ENCODE results near the gene CD1C. TPM values are rescaled to one million over a fixed set of nuclear protein-coding genes. Genes with fewer than 3 reads are reported as not detected.
"Not testable (repeated sequence)": the region's sequence is repeated elsewhere in the genome, so short reads cannot be mapped to it uniquely, and the experiment has no call there.

Gene CD1C
- total RNA-seq (1 to 10 TPM; 1.6 to 5.0 TPM), total RNA-seq (0 reads per million in 2 donors)

DNA sequence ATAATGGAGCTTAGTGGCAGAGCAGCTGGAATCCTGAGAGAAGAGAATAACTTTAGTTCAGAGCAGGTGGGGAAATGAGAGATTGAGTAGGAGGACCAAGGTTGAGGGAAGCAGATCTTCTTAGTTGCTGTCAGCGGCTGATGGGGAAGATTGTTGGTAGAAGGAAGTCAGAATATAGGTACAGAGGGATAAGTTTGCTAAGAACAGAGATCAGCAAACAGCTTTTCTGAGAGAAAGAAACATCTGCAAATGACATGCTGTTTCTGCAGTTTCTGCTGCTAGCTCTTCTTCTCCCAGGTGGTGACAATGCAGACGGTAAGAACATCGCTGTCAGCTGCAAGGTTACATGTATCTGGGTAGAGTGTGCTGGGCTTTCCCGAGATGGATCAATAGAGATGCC, at the start of gene CD1C:
CD1C (plus strand) TSS at position 113 of the 400 bp plus-strand sequence; CDS start at position 255, 142 bp downstream.
- no peak within 1 kb of the TSS for H3K27ac Mint-ChIP-seq
- H3K36me3 Mint-ChIP-seq (ENCODE audit: low read depth) = no peaks in the 10 kb centered on the region
- ATAC-seq = no peak
- H3K4me1 Mint-ChIP-seq = peaks cover 10% of the 10 kb centered on the region
- no peaks in the 10 kb centered on the region for H3K9me3 ChIP-seq (ENCODE audit: control insufficient read depth, low read length, poor library complexity, severe bottlenecking)
- no peak within 1 kb of the TSS for H3K4me3 Mint-ChIP-seq
- H3K27me3 Mint-ChIP-seq = peaks cover 31% of the 10 kb centered on the region
- no peak for DNase-seq

DNA sequence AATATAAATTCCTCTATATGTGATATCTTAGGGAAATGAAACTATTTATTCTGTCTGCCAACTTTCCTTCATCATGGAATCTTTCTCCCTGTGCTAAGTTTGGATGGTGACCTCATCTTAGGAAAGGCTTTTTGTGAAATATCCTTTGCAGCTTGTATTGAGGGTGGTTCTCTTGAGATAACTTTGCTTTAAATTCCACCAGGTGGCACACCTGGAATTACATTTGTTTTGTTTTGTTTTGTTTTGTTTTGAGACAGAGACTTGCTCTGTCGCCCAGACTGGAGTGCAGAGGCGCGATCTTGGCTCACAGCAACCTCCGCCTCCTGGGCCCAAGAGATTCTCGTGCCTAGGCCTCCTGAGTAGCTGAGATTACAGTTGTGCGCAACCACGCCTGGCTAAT, 43.1 kb upstream of the CD1C start:
- no peak overlapping the region for H3K4me3 Mint-ChIP-seq
- no peaks in the 10 kb centered on the region for H3K9me3 ChIP-seq (ENCODE audit: control insufficient read depth, low read length, poor library complexity, severe bottlenecking)
- H3K36me3 Mint-ChIP-seq (ENCODE audit: low read depth) = no peaks in the 10 kb centered on the region
- DNase-seq (no peak), ATAC-seq (no peak)
- H3K27ac Mint-ChIP-seq = no peak overlapping the region
- H3K4me1 Mint-ChIP-seq = peaks cover 28% of the 10 kb centered on the region
- peaks cover 49% of the 10 kb centered on the region for H3K27me3 Mint-ChIP-seq

DNA sequence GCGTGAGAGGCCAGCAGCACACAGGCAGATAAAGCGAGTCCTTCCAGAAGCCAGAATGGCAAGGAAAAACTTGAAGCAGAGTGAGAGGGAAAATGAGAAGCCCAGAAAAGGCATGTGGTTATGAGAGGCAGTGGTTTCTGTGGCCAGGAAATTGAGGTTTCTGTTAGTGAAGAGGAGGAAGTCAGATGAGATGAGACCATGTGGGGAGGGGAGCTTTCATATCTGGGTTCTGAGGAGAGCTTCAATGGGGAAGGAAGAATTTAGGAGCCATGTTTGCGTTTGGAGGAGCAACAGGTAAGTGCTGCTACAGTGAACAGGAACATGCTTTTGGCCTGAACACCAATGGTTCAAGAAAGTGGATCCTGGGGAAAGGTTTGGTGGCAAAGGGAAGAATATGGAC, 41.6 kb upstream of the CD1C start:
- ATAC-seq = peak; percentile 86
- Mint-ChIP-seq H3K27ac (no peak overlapping the region), H3K4me3 (peak overlapping the region; percentile 67), H3K27me3 (peaks cover 49% of the 10 kb centered on the region), H3K4me1 (peaks cover 28% of the 10 kb centered on the region), H3K36me3 (ENCODE audit: low read depth) (no peaks in the 10 kb centered on the region)
- H3K9me3 ChIP-seq (ENCODE audit: control insufficient read depth, low read length, poor library complexity, severe bottlenecking) = no peaks in the 10 kb centered on the region
- DNase-seq = no peak

DNA sequence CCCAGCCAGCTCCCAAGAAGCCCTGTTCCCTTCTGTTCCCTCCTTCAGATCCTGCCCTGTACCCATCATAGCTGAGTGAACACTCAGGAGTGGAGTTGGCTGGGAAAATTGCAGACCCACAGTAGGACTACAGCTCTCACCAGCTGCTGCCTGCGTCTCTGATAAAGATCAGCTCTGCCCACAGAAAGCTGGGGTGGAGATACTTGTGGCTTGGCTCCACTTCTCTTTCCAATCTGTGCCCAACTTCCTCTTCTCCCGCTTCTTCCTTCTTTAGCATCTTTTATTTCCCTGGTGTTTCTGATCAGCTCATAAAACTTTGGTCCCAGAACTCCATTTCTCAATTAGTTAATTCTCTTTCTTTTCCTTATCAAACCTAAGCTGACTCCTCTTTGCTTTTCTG, 41.0 kb upstream of the CD1C start:
- ATAC-seq = no peak
- H3K36me3 Mint-ChIP-seq (ENCODE audit: low read depth) = no peaks in the 10 kb centered on the region
- H3K27me3 Mint-ChIP-seq = peaks cover 42% of the 10 kb centered on the region
- H3K27ac Mint-ChIP-seq = no peak overlapping the region
- peak overlapping the region; percentile 67 for H3K4me3 Mint-ChIP-seq
- peaks cover 28% of the 10 kb centered on the region for H3K4me1 Mint-ChIP-seq
- H3K9me3 ChIP-seq (ENCODE audit: control insufficient read depth, low read length, poor library complexity, severe bottlenecking) = no peaks in the 10 kb centered on the region
- DNase-seq = no peak

DNA sequence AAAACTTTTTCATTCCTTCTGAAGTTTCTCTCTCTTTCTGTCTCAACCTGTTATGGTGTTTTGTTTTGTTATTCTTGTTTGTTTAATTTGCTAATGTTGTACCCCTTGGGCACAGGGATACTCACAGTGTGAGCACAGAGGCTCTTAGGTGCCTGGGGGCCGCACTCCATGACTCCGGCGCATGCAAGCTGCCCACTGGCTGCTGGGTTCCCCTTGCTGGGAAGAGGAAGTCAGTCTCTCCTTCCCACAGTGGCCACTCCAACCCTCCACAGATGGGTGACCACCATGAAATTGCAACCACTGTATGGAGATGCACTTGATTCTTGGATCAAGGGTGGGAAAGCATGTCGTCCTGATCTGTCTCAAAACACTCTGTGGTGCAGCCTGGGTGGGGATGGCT, 40.1 kb upstream of the CD1C start:
- Mint-ChIP-seq H3K27ac (no peak overlapping the region), H3K27me3 (peaks cover 38% of the 10 kb centered on the region), H3K4me3 (no peak overlapping the region), H3K36me3 (ENCODE audit: low read depth) (no peaks in the 10 kb centered on the region), H3K4me1 (peaks cover 26% of the 10 kb centered on the region)
- ATAC-seq (no peak), DNase-seq (no peak)
- no peaks in the 10 kb centered on the region for H3K9me3 ChIP-seq (ENCODE audit: control insufficient read depth, low read length, poor library complexity, severe bottlenecking)

DNA sequence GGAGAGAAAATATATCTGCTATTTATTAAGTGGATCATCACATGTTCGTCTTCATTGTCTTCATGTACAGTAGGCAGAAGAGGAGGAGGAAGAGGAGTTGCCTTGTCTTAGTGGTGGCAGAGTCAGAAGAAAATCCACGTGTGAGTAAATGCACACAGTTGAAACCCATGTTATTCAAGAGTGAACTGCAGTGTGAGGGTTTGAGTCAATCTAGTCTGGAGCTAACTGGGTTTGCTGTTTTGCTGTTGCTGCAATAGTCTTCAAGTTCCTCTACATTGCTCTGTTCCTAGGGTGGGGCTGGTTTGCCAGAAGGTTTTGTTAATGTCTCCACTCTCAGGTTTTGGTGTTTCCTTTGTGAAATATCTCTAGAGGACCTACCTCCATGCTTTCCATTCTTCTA, 38.6 kb upstream of the CD1C start:
- Mint-ChIP-seq H3K27me3 (peaks cover 37% of the 10 kb centered on the region), H3K4me1 (peaks cover 26% of the 10 kb centered on the region), H3K27ac (no peak overlapping the region), H3K36me3 (ENCODE audit: low read depth) (no peaks in the 10 kb centered on the region), H3K4me3 (no peak overlapping the region)
- DNase-seq = no peak
- no peaks in the 10 kb centered on the region for H3K9me3 ChIP-seq (ENCODE audit: control insufficient read depth, low read length, poor library complexity, severe bottlenecking)
- no peak for ATAC-seq

DNA sequence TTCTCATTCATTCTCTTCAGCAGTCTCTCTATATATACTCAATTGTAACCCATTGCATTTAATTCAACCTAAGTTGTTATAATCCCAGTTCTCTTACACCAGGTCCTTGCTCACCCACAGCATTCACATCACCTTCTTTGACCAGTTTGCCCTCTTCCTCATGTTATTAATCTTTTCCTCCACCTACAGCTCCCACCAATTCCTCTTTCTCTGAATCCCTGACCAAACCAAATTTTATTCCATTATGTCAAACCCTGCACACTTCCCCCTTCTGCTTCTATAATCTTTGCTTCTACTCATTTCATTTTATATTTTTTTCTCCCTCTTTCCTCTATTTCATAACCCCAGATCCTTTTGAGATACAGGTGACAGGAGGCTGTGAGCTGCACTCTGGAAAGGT, 34.1 kb upstream of the CD1C start:
- peaks cover 18% of the 10 kb centered on the region for H3K27me3 Mint-ChIP-seq
- ATAC-seq (no peak), DNase-seq (no peak)
- H3K27ac Mint-ChIP-seq = no peak overlapping the region
- no peaks in the 10 kb centered on the region for H3K9me3 ChIP-seq (ENCODE audit: control insufficient read depth, low read length, poor library complexity, severe bottlenecking)
- peaks cover 11% of the 10 kb centered on the region for H3K4me1 Mint-ChIP-seq
- no peak overlapping the region for H3K4me3 Mint-ChIP-seq
- no peaks in the 10 kb centered on the region for H3K36me3 Mint-ChIP-seq (ENCODE audit: low read depth)

DNA sequence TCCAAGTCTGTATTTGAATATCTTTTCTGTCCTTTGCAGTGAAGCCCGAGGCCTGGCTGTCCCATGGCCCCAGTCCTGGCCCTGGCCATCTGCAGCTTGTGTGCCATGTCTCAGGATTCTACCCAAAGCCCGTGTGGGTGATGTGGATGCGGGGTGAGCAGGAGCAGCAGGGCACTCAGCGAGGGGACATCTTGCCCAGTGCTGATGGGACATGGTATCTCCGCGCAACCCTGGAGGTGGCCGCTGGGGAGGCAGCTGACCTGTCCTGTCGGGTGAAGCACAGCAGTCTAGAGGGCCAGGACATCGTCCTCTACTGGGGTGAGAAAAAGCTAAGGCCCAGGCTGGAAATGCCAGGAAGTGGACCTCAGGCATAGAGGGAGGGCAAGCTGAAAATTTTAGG, 33.0 kb upstream of the CD1C start:
- peaks cover 22% of the 10 kb centered on the region for H3K27me3 Mint-ChIP-seq
- H3K4me3 Mint-ChIP-seq; DNase-seq; H3K36me3 Mint-ChIP-seq (ENCODE audit: low read depth); ATAC-seq; H3K4me1 Mint-ChIP-seq; H3K9me3 ChIP-seq (ENCODE audit: control insufficient read depth, low read length, poor library complexity, severe bottlenecking): not testable (repeated sequence)
- peak overlapping the region; percentile 42 for H3K27ac Mint-ChIP-seq

DNA sequence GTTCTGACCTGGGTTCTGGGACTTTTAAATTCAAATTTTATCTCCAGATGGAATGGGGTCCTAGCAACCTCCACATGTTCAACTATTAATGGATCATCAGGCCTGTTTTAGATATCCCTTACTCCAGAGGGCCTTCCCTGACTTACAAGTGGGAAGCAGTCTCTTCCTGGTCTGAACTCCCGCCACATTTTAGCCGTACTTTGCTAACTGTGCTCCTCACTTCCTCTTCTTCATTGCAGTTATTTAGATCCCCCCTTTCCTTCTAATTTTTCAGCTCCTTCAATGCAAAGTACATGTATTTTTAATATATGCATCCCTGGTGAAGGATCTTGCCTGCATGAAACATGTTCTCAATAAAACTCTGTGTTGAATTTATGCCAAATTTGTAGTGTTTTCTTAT, 31.8 kb upstream of the CD1C start:
- no peak overlapping the region for H3K27ac Mint-ChIP-seq
- H3K9me3 ChIP-seq (ENCODE audit: control insufficient read depth, low read length, poor library complexity, severe bottlenecking) = no peaks in the 10 kb centered on the region
- peaks cover 26% of the 10 kb centered on the region for H3K27me3 Mint-ChIP-seq
- DNase-seq = no peak
- H3K4me3 Mint-ChIP-seq = no peak overlapping the region
- peaks cover 7% of the 10 kb centered on the region for H3K4me1 Mint-ChIP-seq
- no peak for ATAC-seq
- peaks cover 2% of the 10 kb centered on the region for H3K36me3 Mint-ChIP-seq (ENCODE audit: low read depth)

DNA sequence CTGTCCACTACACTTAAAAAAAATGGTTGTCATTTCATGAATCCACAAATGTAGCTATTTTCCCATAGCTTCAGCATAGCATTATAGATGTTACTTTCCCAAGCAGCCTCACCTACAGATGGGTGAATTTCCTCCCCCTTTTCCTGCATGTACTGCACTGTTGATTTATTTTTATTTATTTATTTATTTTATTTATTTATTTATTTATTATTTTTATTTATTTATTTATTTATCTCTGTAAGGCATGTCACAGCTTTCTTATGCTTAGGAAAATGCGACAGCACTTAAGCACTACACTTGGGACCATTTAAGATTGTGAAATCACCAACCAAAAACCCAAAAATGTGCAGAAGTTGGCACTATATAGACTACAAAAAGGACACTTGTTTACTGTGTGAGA, 30.6 kb upstream of the CD1C start:
- ATAC-seq (no peak), DNase-seq (no peak)
- Mint-ChIP-seq H3K4me3 (no peak overlapping the region), H3K27me3 (peaks cover 32% of the 10 kb centered on the region), H3K27ac (no peak overlapping the region), H3K4me1 (peaks cover 7% of the 10 kb centered on the region), H3K36me3 (ENCODE audit: low read depth) (peaks cover 2% of the 10 kb centered on the region)
- H3K9me3 ChIP-seq (ENCODE audit: control insufficient read depth, low read length, poor library complexity, severe bottlenecking) = no peaks in the 10 kb centered on the region

DNA sequence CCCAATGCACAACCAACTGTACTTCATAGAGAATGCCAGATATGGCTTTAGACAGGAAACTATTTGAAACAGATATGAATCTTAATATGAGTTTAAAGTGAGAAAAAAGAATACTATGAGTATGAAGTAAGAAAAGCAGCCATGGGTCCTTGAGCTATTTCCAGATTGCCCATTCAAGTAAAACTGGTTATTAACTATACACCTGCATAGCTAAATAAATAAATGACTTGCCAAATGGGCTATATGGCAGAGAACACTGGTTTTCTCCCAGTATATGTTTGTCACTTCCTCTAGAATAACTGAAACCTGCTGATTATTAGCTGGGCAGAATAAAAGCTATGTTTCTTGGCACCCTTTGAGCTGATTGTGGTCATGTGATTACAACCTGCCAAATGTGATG, 17.0 kb upstream of the CD1C start:
- H3K4me3 Mint-ChIP-seq = no peak overlapping the region
- H3K27ac Mint-ChIP-seq = no peak overlapping the region
- H3K4me1 Mint-ChIP-seq = peaks cover 2% of the 10 kb centered on the region
- DNase-seq = no peak
- ATAC-seq = no peak
- H3K27me3 Mint-ChIP-seq = no peaks in the 10 kb centered on the region
- H3K9me3 ChIP-seq (ENCODE audit: control insufficient read depth, low read length, poor library complexity, severe bottlenecking) = no peaks in the 10 kb centered on the region
- H3K36me3 Mint-ChIP-seq (ENCODE audit: low read depth) = no peaks in the 10 kb centered on the region

DNA sequence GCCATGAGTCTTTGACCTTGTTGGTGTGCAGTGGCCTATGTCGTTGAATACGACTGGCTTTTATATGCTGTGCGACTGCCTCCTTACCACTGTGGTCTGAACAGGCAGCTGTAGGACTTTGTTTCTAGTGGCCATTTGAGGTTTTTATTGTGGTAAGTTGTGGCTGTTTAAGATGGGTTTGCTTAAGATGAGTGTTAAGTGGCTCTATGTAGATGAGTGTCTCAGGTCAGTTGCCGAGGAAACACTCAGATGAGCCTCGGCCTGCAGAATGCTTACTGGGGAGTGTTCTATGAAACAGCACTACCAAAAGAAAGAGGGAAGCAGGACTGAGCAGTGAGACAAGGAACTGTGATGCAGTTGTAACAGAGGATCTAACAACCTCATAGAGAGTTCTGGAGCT, 14.9 kb upstream of the CD1C start:
- H3K27me3 Mint-ChIP-seq = no peaks in the 10 kb centered on the region
- DNase-seq = no peak
- no peaks in the 10 kb centered on the region for H3K9me3 ChIP-seq (ENCODE audit: control insufficient read depth, low read length, poor library complexity, severe bottlenecking)
- no peaks in the 10 kb centered on the region for H3K36me3 Mint-ChIP-seq (ENCODE audit: low read depth)
- H3K27ac Mint-ChIP-seq = no peak overlapping the region
- peaks cover 2% of the 10 kb centered on the region for H3K4me1 Mint-ChIP-seq
- H3K4me3 Mint-ChIP-seq = no peak overlapping the region
- ATAC-seq = no peak

DNA sequence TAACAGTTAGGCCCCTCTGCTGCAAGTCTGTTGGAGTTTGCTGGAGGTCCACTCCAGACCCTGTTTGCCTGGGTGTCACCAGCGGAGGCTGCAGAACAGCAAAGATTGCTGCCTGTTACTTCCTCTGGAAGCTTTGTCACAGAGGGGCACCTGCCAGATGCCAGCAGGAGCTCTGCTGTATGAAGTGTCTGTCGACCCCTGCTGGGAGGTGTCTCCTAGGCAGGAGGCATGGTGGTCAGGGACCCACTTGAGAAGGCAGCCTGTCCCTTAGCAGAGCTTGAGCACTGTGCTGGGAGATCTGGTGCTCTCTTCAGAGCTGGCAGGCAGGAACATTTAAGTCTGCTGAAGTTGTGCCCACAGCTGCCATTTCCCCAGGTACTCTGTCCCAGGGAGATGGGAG, 7.3 kb upstream of the CD1C start:
- peaks cover 38% of the 10 kb centered on the region for H3K27me3 Mint-ChIP-seq
- not testable (repeated sequence) for H3K27ac Mint-ChIP-seq; H3K4me3 Mint-ChIP-seq; H3K36me3 Mint-ChIP-seq (ENCODE audit: low read depth); ATAC-seq; H3K9me3 ChIP-seq (ENCODE audit: control insufficient read depth, low read length, poor library complexity, severe bottlenecking); DNase-seq
- H3K4me1 Mint-ChIP-seq = peaks cover 10% of the 10 kb centered on the region

DNA sequence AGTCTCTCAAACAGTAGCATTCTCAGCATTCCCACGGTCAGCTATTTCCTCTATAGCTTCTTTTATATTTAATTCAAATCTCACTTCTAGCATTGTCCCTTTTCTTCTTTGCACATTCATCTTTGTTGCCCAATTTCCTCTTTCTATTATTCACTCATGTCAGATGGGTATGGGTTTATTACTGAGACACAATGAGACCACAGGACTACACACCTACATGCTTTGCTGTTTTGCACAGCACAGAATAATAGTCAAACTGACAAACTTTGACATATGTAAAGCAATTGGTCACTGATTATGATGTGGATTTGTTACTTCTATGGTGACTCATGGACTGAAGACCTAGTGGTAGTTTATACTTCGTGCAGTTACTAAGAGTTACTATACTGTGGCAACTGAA, 5.8 kb upstream of the CD1C start:
- Mint-ChIP-seq H3K27ac (no peak overlapping the region), H3K4me3 (no peak overlapping the region), H3K27me3 (peaks cover 44% of the 10 kb centered on the region), H3K36me3 (ENCODE audit: low read depth) (no peaks in the 10 kb centered on the region), H3K4me1 (peaks cover 10% of the 10 kb centered on the region)
- DNase-seq (no peak), ATAC-seq (no peak)
- no peaks in the 10 kb centered on the region for H3K9me3 ChIP-seq (ENCODE audit: control insufficient read depth, low read length, poor library complexity, severe bottlenecking)

Data from T-helper 17 cell (primary cell).